Adrenal gland (tissue), 12 donors: ENCODE results near the gene CIB2. TPM values are rescaled to one million over a fixed set of nuclear protein-coding genes. Genes with fewer than 3 reads are reported as not detected.

Experiments used
- DNase-seq, 7 donors: peaks; one replicate each; pipeline ENCODE4 v3.0.0-alpha.2; 2019 to 2020
- H3K27ac ChIP-seq, 5 donors: fragments of 200-600 bp; sonication (generic) in 4 of 5; 1 replicate in 3 of 5; 2 replicates in 2 of 5; pipeline versions ENCODE4 v1.5.1 to v1.8.0; 2016 to 2020; ENCODE audit warnings: mild to moderate bottlenecking in 1 of 5
- H3K27me3 ChIP-seq: fragments of 200-600 bp; 2 replicates; pipeline ENCODE4 v1.8.0; 2021
- H3K36me3 ChIP-seq, 2 donors: fragments of 200-600 bp; replicated peaks in 1 of 2; 1 replicate in 1 of 2; 2 replicates in 1 of 2; pipeline versions ENCODE4 v1.5.1 to v1.8.0; 2018 to 2022
- H3K4me1 ChIP-seq, 2 donors: fragments of 200-600 bp; replicated peaks in 1 of 2; 1 replicate in 1 of 2; 2 replicates in 1 of 2; pipeline versions ENCODE4 v1.5.1 to v1.8.0; 2018 to 2021
- H3K4me3 ChIP-seq, 4 donors: fragments of 200-600 bp; sonication (generic) in 3 of 4; one replicate each; pipeline ENCODE4 v1.5.1; 2016 to 2018
- H3K9me3 ChIP-seq, 3 donors: fragments of 200-600 bp; sonication (generic) in 1 of 3; replicated peaks in 1 of 3; 1 replicate in 2 of 3; 2 replicates in 1 of 3; pipeline versions ENCODE4 v1.5.1 to v1.8.0; 2016 to 2021
- POLR2A ChIP-seq, 2 donors: fragments of 450-650 bp; IDR thresholded peaks; one replicate each; pipeline ENCODE4 v1.6.1; 2017; ENCODE audit warnings: antibody characterized with exemption in 2 of 2, mild to moderate bottlenecking in 2 of 2, moderate library complexity in 1 of 2
- WGBS, 4 donors: extraction: QIAGEN DNeasy Blood & Tissue Kit in 2 of 4; methylation state at CpG; one replicate each; pipeline versions ENCODE4 v1.1.5 to v1.1.7; 2013 to 2017; 5-methylcytosine and 5-hydroxymethylcytosine counted together
- intact Hi-C, 2 donors: fragments of 100-400 bp; cut with DNase I; formaldehyde crosslinking; loops; one replicate each; pipeline versions ENCODE4 v1.14.1 to v1.15.0; 2022 to 2023
- polyA plus RNA-seq, 3 donors: library from polyadenylated mRNA; stranded (reverse); fragments of 200-250 nt in 2 of 3; fragments of 350-450 nt in 1 of 3; fragmentation: Illumina TruSeq in 1 of 3; extraction: RNeasy Lipid Tissue Mini Kit (QIAGEN cat#74804) in 1 of 3; gene quantifications; one replicate each; pipeline ENCODE4 v1.2.3, GENCODE V29; 2013 to 2014
- total RNA-seq, 9 donors: library from RNA; depleted of rRNA in 4 of 9; stranded (reverse); fragments of >200 nt in 4 of 9; fragments of 120-200 nt in 1 of 9; fragmentation: NEBNext Ultra II Directional in 1 of 9; extraction: Animal tissue kit (Norgen Biotek cat#: 25700) in 1 of 9; gene quantifications; one replicate each; pipeline versions ENCODE4 v1.1.0 to v1.2.4, GENCODE V29; 2013 to 2023
- TF ChIP-seq, protein P1 (sequence below), 6 experiments: fragments of 450-650 bp in 4 of 6; fragments of 200-600 bp in 2 of 6; sonication (generic) in 1 of 6; IDR thresholded peaks; 1 replicate in 5 of 6; 2 replicates in 1 of 6; pipeline versions ENCODE4 v1.5.1 to v1.8.0; 2016 to 2021; ENCODE audit warnings: antibody characterized with exemption in 6 of 6, mild to moderate bottlenecking in 2 of 6, moderate library complexity in 1 of 6
- donor health status: healthy with polysubstance abuse.
- donor health status: Bipolar disorder and iron deficiency.
- donor health status: DM: yes; HTN: yes; CAD: no.
- donor health status: DM: no; HTN: no; CAD: no.
- donor health status: DM: no; HTN: no; CAD: no.
- donor health status: DM: yes; HTN: yes; CAD: no.

Gene CIB2
- total and polyA plus RNA-seq, 12 donors, result 4.4 to 37.8 (median 19.7) TPM

DNA sequence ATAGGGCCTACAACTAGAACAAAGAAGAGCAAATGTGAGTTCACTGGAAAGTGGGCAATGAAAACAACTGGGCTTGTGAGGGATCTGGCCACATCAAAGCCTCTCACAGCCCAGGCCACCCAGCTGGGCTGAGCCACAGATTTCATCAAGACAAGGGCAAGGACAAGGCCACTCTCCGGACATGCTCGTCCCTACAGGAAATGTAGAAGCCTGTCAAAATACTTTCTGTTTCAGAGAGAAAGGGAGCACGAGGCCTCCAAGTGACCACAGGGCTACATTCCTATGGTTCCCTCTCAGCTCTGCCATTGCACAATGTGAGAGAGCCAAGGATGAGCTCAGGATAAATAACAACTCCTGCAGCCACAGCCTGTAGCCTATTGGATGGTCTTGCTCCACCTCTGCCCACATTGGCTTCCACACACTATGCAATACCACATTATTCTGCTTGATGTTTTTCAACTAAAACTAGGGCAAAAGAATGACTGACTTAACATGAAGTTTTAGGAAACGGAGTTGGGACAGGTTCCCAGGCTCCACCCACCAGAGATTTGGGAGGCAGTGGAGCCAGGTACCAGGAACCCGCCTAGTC is 65.9 kb downstream of the CIB2 start:
- 15 to 27% (median 19%) methylated on average over 5 of the region's 5 CpGs for WGBS, 4 donors
- Histone ChIP-seq H3K4me3 (peak overlapping the region in 1 of 4 donors; percentile 19), H3K27me3 (no peaks in the 10 kb centered on the region), H3K9me3 (no peaks in the 10 kb centered on the region), H3K36me3 (no peaks in the 10 kb centered on the region), H3K4me1 (peaks cover 84 to 93% of the 10 kb centered on the region in 2 donors), H3K27ac (peak overlapping the region; percentile 82 to 98 (median 91))
- intact Hi-C loops, result no loop called here
- peak; percentile 66 to 97 (median 93) for DNase-seq
- TF ChIP-seq POLR2A (IDR thresholded peaks at IDR 0.05), result peak in 1 of 2 donors; percentile 57
- TF ChIP-seq, protein P1, sequence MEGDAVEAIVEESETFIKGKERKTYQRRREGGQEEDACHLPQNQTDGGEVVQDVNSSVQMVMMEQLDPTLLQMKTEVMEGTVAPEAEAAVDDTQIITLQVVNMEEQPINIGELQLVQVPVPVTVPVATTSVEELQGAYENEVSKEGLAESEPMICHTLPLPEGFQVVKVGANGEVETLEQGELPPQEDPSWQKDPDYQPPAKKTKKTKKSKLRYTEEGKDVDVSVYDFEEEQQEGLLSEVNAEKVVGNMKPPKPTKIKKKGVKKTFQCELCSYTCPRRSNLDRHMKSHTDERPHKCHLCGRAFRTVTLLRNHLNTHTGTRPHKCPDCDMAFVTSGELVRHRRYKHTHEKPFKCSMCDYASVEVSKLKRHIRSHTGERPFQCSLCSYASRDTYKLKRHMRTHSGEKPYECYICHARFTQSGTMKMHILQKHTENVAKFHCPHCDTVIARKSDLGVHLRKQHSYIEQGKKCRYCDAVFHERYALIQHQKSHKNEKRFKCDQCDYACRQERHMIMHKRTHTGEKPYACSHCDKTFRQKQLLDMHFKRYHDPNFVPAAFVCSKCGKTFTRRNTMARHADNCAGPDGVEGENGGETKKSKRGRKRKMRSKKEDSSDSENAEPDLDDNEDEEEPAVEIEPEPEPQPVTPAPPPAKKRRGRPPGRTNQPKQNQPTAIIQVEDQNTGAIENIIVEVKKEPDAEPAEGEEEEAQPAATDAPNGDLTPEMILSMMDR (IDR thresholded peaks at IDR 0.05), result no peak

DNA sequence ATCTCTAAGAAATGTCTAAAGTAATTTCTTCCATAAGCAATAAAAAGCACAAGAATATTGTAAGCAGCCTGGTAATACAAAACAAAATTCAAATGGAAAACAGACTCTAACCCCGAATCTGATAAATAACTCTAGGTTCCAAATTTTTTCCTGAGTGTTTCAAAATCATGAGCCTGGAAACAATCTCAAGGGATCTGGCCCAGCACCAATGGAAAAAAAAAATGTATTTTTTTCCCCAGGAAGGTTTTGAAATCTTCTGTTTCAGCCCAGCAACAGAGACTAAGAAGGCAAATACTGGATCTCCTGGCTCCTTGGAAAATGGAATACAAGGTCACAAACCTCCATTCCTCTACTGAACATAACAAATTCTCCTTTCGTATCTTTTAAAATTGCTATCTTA is 66.7 kb downstream of the CIB2 start:
- intact Hi-C loops, result no loop called here
- Histone ChIP-seq H3K36me3 (no peaks in the 10 kb centered on the region), H3K27me3 (no peaks in the 10 kb centered on the region), H3K4me3 (peak overlapping the region in 1 of 4 donors; percentile 19), H3K9me3 (no peaks in the 10 kb centered on the region), H3K27ac (peak overlapping the region; percentile 82 to 98 (median 91)), H3K4me1 (peaks cover 78 to 93% of the 10 kb centered on the region in 2 donors)
- DNase-seq, result peak in 1 of 7 donors; percentile 30
- WGBS, 4 donors, result 17 to 32% (median 25%) methylated on average over 2 of the region's 2 CpGs
- TF ChIP-seq, protein P1 (IDR thresholded peaks at IDR 0.05), result no peak
- no peak for TF ChIP-seq POLR2A (IDR thresholded peaks at IDR 0.05)

DNA sequence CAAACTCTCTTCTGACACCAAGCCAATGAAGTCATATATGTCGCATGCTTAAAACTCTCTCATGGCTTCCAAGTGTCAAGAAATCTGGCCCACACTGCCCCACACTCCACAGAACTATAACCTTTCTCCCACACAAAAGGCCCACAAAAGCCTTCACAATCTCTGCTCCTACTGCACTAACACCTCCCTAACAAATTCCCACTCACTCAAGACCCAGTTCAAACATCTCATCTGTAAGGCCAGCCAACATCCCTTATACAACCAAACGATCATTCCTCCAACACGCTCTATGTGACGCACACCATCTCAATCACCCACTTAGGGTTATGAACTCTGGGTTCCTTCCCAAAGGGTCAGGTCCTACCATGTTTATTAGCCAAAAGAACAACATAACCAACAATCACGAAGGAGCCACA is 67.3 kb downstream of the CIB2 start:
- 64 to 75% (median 69%) methylated on average over 5 of the region's 5 CpGs for WGBS, 4 donors
- no peaks in the 10 kb centered on the region for H3K27me3 ChIP-seq
- TF ChIP-seq, protein P1 (IDR thresholded peaks at IDR 0.05), result no peak
- no peak for TF ChIP-seq POLR2A (IDR thresholded peaks at IDR 0.05)
- no peak overlapping the region for H3K4me3 ChIP-seq
- H3K36me3 ChIP-seq, result no peaks in the 10 kb centered on the region
- peaks cover 78 to 93% of the 10 kb centered on the region in 2 donors for H3K4me1 ChIP-seq
- peak overlapping the region; percentile 82 to 98 (median 91) for H3K27ac ChIP-seq
- intact Hi-C loops, result no loop called here
- DNase-seq, result peak in 1 of 7 donors; percentile 59
- H3K9me3 ChIP-seq, result no peaks in the 10 kb centered on the region

DNA sequence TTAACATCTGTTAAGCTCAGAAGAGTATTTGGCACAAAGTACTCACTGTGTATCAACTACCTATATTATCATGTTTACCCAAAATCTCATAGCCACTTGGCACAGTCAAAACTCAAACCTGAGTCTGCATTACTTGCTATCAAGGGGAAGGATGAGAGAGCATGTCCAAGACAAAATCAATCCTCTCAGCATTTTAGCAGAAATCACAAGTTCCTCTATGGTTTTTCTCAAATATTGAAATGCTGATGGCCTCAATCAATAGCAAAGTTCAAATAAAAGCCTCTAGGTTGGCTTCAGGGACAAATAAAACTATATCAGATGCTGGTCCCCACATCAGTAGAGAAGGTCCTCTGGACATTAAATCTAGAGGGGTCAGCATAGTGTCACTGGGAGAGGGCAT is 68.0 kb downstream of the CIB2 start:
- no peak for DNase-seq

More for the DNA sequence above, 68.0 kb downstream of the CIB2 start:
- Histone ChIP-seq H3K4me3 (no peak overlapping the region), H3K27ac (peak overlapping the region; percentile 35 to 98 (median 88)), H3K9me3 (no peaks in the 10 kb centered on the region), H3K4me1 (peaks cover 77 to 94% of the 10 kb centered on the region in 2 donors), H3K36me3 (no peaks in the 10 kb centered on the region), H3K27me3 (no peaks in the 10 kb centered on the region)
- TF ChIP-seq, protein P1 (IDR thresholded peaks at IDR 0.05), result no peak
- no peak for TF ChIP-seq POLR2A (IDR thresholded peaks at IDR 0.05)
- intact Hi-C loops, result no loop called here
